Spinal cord (tissue), 10 donors: ENCODE results near the gene APOBEC3B. TPM values are rescaled to one million over a fixed set of nuclear protein-coding genes. Genes with fewer than 3 reads are reported as not detected.

Experiments
- DNase-seq, 6 donors: peaks; one replicate each; pipeline versions ENCODE4 v3.0.0 to v3.0.0-alpha.2; 2013 to 2015; ENCODE audit warnings: low spot score in 6 of 6, low read depth in 4 of 6
- H3K27ac ChIP-seq: one replicate; pipeline ENCODE4 v1.5.1; 2013; ENCODE audit warnings: low read depth, low read length, control low read depth
- H3K27me3 ChIP-seq: one replicate; pipeline ENCODE4 v1.6.1; 2013; ENCODE audit warnings: low read length; ENCODE audit not compliant: control insufficient read depth, insufficient read depth
- H3K36me3 ChIP-seq: one replicate; pipeline ENCODE4 v1.6.1; 2013; ENCODE audit warnings: low read length; ENCODE audit not compliant: control insufficient read depth, insufficient read depth
- H3K4me1 ChIP-seq: one replicate; pipeline ENCODE4 v1.6.1; 2013; ENCODE audit warnings: low read length; ENCODE audit not compliant: control insufficient read depth, insufficient read depth
- H3K4me3 ChIP-seq: one replicate; pipeline ENCODE4 v1.5.1; 2013; ENCODE audit warnings: low read depth, low read length, control low read depth
- H3K9me3 ChIP-seq: one replicate; pipeline ENCODE4 v1.6.1; 2013; ENCODE audit warnings: low read length; ENCODE audit not compliant: control insufficient read depth, insufficient read depth
- WGBS: methylation state at CpG from one replicate; pipeline ENCODE4 v1.1.5; 2013; ENCODE audit warnings: missing lambda C conversion rate; ENCODE audit not compliant: insufficient coverage; 5-methylcytosine and 5-hydroxymethylcytosine counted together
- polyA plus RNA-seq, 2 donors: library from polyadenylated mRNA; unstranded; fragments of 120-200 nt; gene quantifications; one replicate each; pipeline ENCODE4 v1.2.1, GENCODE V29; 2013; ENCODE audit not compliant: insufficient read length in 2 of 2
- total RNA-seq, 2 donors: library from RNA; depleted of rRNA in 1 of 2; stranded (reverse); fragments of 120-200 nt in 1 of 2; fragments of >200 nt in 1 of 2; gene quantifications; one replicate each; pipeline versions ENCODE4 v1.2.3 to v1.2.4, GENCODE V29; 2013 to 2014
- donor health status: healthy.

The APOBEC3B gene
- total and polyA plus RNA-seq, 4 donors = 1.1 to 2.6 (median 2.2) TPM

GRCh38 chr22:38949889-38950405 is 32.2 kb upstream of the APOBEC3B start:
- no peaks in the 10 kb centered on the region for H3K36me3 ChIP-seq
- 72% methylated on average over 6 of the region's 8 CpGs for WGBS
- H3K4me3 ChIP-seq = no peak overlapping the region
- no peaks in the 10 kb centered on the region for H3K4me1 ChIP-seq
- DNase-seq = no peak
- H3K9me3 ChIP-seq = no peaks in the 10 kb centered on the region
- H3K27ac ChIP-seq = no peak overlapping the region
- H3K27me3 ChIP-seq = no peaks in the 10 kb centered on the region

- H3K4me3 ChIP-seq = no peak overlapping the region
- WGBS = 86% methylated on average over 13 of the region's 13 CpGs
- no peak for DNase-seq
- H3K27me3 ChIP-seq = no peaks in the 10 kb centered on the region
- H3K36me3 ChIP-seq = no peaks in the 10 kb centered on the region
- H3K9me3 ChIP-seq = no peaks in the 10 kb centered on the region
- H3K27ac ChIP-seq = no peak overlapping the region
- H3K4me1 ChIP-seq = no peaks in the 10 kb centered on the region
Measured at GRCh38 chr22:38950527-38951295, 31.4 kb upstream of the APOBEC3B start.

GRCh38 chr22:38951734-38952133 is 30.4 kb upstream of the APOBEC3B start:
- Histone ChIP-seq H3K4me1 (no peaks in the 10 kb centered on the region), H3K4me3 (no peak overlapping the region), H3K27ac (no peak overlapping the region), H3K27me3 (no peaks in the 10 kb centered on the region), H3K9me3 (no peaks in the 10 kb centered on the region), H3K36me3 (no peaks in the 10 kb centered on the region)
- 40% methylated on average over 1 of the region's 2 CpGs for WGBS
- no peak for DNase-seq

GRCh38 chr22:38952281-38952993 is 29.7 kb upstream of the APOBEC3B start:
- 84% methylated on average over 9 of the region's 12 CpGs for WGBS

GRCh38 chr22:38953091-38953490 is 29.1 kb upstream of the APOBEC3B start:
- WGBS = 80% methylated on average over 8 of the region's 8 CpGs
- Histone ChIP-seq H3K4me1 (no peaks in the 10 kb centered on the region), H3K4me3 (no peak overlapping the region), H3K9me3 (no peaks in the 10 kb centered on the region), H3K36me3 (no peaks in the 10 kb centered on the region), H3K27me3 (no peaks in the 10 kb centered on the region), H3K27ac (no peak overlapping the region)
- no peak for DNase-seq

More at GRCh38 chr22:38952281-38952993, 29.7 kb upstream of the APOBEC3B start:
- H3K27ac ChIP-seq = no peak overlapping the region
- H3K36me3 ChIP-seq = no peaks in the 10 kb centered on the region
- no peaks in the 10 kb centered on the region for H3K9me3 ChIP-seq
- no peaks in the 10 kb centered on the region for H3K4me1 ChIP-seq
- H3K4me3 ChIP-seq = no peak overlapping the region
- H3K27me3 ChIP-seq = no peaks in the 10 kb centered on the region
- DNase-seq = peak in 1 of 6 donors; percentile 19

GRCh38 chr22:38953577-38954413 is 28.4 kb upstream of the APOBEC3B start:
- Histone ChIP-seq H3K27ac (no peak overlapping the region), H3K4me1 (no peaks in the 10 kb centered on the region), H3K4me3 (no peak overlapping the region), H3K27me3 (no peaks in the 10 kb centered on the region), H3K9me3 (no peaks in the 10 kb centered on the region), H3K36me3 (no peaks in the 10 kb centered on the region)
- no peak for DNase-seq
- WGBS = 79% methylated on average over 12 of the region's 15 CpGs

- H3K9me3 ChIP-seq = no peaks in the 10 kb centered on the region
- DNase-seq = no peak
- H3K4me3 ChIP-seq = no peak overlapping the region
- no peak overlapping the region for H3K27ac ChIP-seq
- H3K4me1 ChIP-seq = no peaks in the 10 kb centered on the region
- 73% methylated on average over 11 of the region's 13 CpGs for WGBS
- H3K36me3 ChIP-seq = no peaks in the 10 kb centered on the region
- no peaks in the 10 kb centered on the region for H3K27me3 ChIP-seq
Measured at GRCh38 chr22:38954414-38955043, 27.6 kb upstream of the APOBEC3B start.

- Histone ChIP-seq H3K4me3 (no peak overlapping the region), H3K36me3 (no peaks in the 10 kb centered on the region), H3K9me3 (no peaks in the 10 kb centered on the region), H3K27ac (no peak overlapping the region), H3K27me3 (no peaks in the 10 kb centered on the region), H3K4me1 (no peaks in the 10 kb centered on the region)
- 80% methylated on average over 5 of the region's 5 CpGs for WGBS
- DNase-seq = no peak
Measured at GRCh38 chr22:38955250-38955905, 26.8 kb upstream of the APOBEC3B start.

GRCh38 chr22:38955926-38956325 is 26.2 kb upstream of the APOBEC3B start:
- 80% methylated on average over 3 of the region's 3 CpGs for WGBS
- H3K27ac ChIP-seq = no peak overlapping the region
- H3K36me3 ChIP-seq = no peaks in the 10 kb centered on the region
- H3K4me3 ChIP-seq = no peak overlapping the region
- no peaks in the 10 kb centered on the region for H3K9me3 ChIP-seq
- no peaks in the 10 kb centered on the region for H3K27me3 ChIP-seq
- no peak for DNase-seq
- no peaks in the 10 kb centered on the region for H3K4me1 ChIP-seq
